Measurements from ENCODE around the gene MMP24OS. TPM values are rescaled to one million over a fixed set of nuclear protein-coding genes. Genes with fewer than 3 reads are reported as not detected.
"Not testable (repeated sequence)": the region's sequence is repeated elsewhere in the genome, so short reads cannot be mapped to it uniquely, and the experiment has no call there.

MMP24OS gene
- polyA plus RNA-seq, 12 donors = 15.5 to 99.2 (median 21.3) TPM; not detected in 1

- DNase-seq = no peak
Observed at GRCh38 chr20:35257175-35257909, 20.6 kb downstream of the MMP24OS start.

- DNase-seq = no peak
Observed at GRCh38 chr20:35254448-35254999, 23.4 kb downstream of the MMP24OS start.

- DNase-seq = no peak
Observed at GRCh38 chr20:35253010-35253409, 24.9 kb downstream of the MMP24OS start.

GRCh38 chr20:35252598-35252997 is 25.3 kb downstream of the MMP24OS start:
- DNase-seq = not testable (repeated sequence)

GRCh38 chr20:35252037-35252461 is 25.9 kb downstream of the MMP24OS start:
- no peak for DNase-seq

GRCh38 chr20:35251613-35251940 is 26.3 kb downstream of the MMP24OS start:
- DNase-seq = no peak

GRCh38 chr20:35248641-35249475 is 29.1 kb downstream of the MMP24OS start:
- DNase-seq = no peak

GRCh38 chr20:35246723-35247122 is 31.2 kb downstream of the MMP24OS start:
- DNase-seq = no peak

GRCh38 chr20:35243986-35244385 is 33.9 kb downstream of the MMP24OS start:
- DNase-seq = no peak

- DNase-seq = no peak
Observed at GRCh38 chr20:35243317-35243716, 34.6 kb downstream of the MMP24OS start.

- no peak for DNase-seq
Observed at GRCh38 chr20:35240811-35241293, 37.1 kb downstream of the MMP24OS start.

GRCh38 chr20:35240083-35240810 is 37.7 kb downstream of the MMP24OS start:
- no peak for DNase-seq

GRCh38 chr20:35238735-35239134 is 39.2 kb downstream of the MMP24OS start:
- no peak for DNase-seq

- no peak for DNase-seq
Observed at GRCh38 chr20:35238170-35238569, 39.8 kb downstream of the MMP24OS start.

- DNase-seq = no peak
Observed at GRCh38 chr20:35237486-35237885, 40.4 kb downstream of the MMP24OS start.

- no peak for DNase-seq
Observed at GRCh38 chr20:35235881-35236280, 42.0 kb downstream of the MMP24OS start.

- no peak for DNase-seq
Observed at GRCh38 chr20:35232575-35232974, 45.3 kb downstream of the MMP24OS start.

- DNase-seq = peak; percentile 59
Observed at GRCh38 chr20:35226884-35227681, 50.8 kb downstream of the MMP24OS start.

All from muscle of arm (tissue), 12 donors.